HFF-Myc (cell line): ENCODE data around the gene SLC1A3.
"Not testable (repeated sequence)": the region's sequence is repeated elsewhere in the genome, so short reads cannot be mapped to it uniquely, and the experiment has no call there.

Experiments
- DNase-seq: peaks from one replicate; pipeline ENCODE4 v3.0.0-alpha.2; 2011; ENCODE audit warnings: low read depth; ENCODE audit errors: extremely low read depth
- H3K4me3 ChIP-seq: replicated peaks from 2 replicates; pipeline ENCODE4 v1.5.1; 2011; ENCODE audit warnings: low read depth, mild to moderate bottlenecking, control low read depth, low read length
- TF ChIP-seq, protein P1 (sequence below): IDR thresholded peaks from 2 replicates; pipeline ENCODE4 v1.5.1; 2012; ENCODE audit warnings: mild to moderate bottlenecking, low read depth, low read length, control low read depth; ENCODE audit errors: missing control alignments

The SLC1A3 gene

DNA sequence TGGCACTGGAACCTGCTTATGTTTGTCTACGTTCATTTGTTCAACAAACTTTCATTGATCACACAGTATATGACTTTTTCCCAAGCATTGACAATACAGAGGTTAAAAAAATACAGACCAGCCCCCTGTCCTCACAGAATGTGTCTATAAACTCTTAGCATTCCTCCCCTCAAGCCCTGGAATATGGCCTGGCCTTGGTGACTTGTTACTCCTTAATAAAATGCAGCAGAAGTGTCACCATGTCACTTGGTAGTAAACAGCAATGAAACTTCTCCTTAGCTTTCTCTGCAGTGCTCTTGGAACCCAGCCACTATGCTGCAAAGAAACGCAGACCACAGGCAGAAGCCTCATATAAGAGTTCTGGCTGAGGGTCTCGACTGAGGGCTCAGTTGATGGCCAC, 19.1 kb upstream of the SLC1A3 start:
- TF ChIP-seq, protein P1, sequence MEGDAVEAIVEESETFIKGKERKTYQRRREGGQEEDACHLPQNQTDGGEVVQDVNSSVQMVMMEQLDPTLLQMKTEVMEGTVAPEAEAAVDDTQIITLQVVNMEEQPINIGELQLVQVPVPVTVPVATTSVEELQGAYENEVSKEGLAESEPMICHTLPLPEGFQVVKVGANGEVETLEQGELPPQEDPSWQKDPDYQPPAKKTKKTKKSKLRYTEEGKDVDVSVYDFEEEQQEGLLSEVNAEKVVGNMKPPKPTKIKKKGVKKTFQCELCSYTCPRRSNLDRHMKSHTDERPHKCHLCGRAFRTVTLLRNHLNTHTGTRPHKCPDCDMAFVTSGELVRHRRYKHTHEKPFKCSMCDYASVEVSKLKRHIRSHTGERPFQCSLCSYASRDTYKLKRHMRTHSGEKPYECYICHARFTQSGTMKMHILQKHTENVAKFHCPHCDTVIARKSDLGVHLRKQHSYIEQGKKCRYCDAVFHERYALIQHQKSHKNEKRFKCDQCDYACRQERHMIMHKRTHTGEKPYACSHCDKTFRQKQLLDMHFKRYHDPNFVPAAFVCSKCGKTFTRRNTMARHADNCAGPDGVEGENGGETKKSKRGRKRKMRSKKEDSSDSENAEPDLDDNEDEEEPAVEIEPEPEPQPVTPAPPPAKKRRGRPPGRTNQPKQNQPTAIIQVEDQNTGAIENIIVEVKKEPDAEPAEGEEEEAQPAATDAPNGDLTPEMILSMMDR: no peak
- DNase-seq: no peak

DNA sequence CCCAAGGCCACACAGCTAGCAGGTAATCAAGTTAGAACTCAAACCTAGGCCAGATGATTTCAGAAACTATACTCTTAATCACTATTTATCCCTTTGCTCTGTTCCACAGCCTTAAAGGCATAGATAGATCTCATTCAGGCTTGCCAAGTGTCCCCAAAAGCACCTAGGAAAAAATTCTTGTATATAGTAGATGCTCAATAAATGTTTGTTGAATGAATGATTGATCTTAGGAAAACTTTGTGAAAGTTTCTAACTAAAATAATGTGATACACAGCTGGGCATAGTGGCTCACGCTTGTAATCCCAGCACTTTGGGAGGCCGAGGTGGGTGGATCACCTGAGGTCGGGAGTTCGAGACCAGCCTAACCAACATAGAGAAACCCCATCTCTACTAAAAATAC, 16.7 kb upstream of the SLC1A3 start:
- DNase-seq, H3K4me3 ChIP-seq: not testable (repeated sequence)

More for the DNA sequence above, 19.1 kb upstream of the SLC1A3 start:
- H3K4me3 ChIP-seq: no peak overlapping the region

GRCh38 chr5:36590513-36591286, 15.7 kb upstream of the SLC1A3 start:
- TF ChIP-seq, protein P1: no peak
- H3K4me3 ChIP-seq: no peak overlapping the region
- no peak for DNase-seq

DNA sequence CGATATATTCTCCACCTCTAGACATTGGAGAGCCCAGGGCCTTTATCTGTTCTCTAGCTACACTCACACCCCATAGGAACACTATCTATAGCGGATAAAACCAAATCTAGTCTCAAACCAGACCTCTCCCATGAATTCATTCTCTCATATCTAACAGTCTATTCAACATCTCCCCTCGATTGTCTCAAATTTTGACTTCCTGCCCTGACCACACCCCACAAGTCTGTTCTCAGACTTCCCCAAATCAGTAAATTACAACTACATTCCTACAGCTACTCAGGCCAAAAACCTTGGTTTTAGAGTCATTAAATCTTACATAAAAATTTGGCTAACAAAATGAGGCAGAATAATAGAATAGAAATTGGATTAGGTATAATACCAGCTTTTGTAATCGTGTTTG, 12.5 kb upstream of the SLC1A3 start:
- DNase-seq: no peak
- TF ChIP-seq, protein P1: no peak
- H3K4me3 ChIP-seq: no peak overlapping the region

DNA sequence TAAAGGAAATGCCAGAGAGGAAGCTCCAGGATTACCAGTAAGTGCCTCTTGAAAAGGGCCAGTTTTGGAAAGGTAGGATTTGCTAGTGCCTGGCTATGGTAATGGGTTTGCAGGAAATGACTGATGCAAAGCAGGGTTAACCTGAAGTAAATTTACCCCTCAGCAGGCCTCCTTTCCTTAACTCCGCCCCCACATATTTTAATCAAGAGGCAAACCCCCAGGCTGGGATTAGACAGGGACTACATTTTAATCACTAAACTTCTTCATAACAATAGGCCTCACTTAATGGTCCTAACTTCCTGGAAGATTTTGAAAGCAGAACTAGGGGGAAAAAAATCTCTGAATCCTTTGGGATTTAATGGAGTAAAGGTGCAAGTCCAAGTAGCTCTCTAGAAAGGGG, 10.2 kb upstream of the SLC1A3 start:
- no peak overlapping the region for H3K4me3 ChIP-seq
- DNase-seq: no peak
- TF ChIP-seq, protein P1: no peak

DNA sequence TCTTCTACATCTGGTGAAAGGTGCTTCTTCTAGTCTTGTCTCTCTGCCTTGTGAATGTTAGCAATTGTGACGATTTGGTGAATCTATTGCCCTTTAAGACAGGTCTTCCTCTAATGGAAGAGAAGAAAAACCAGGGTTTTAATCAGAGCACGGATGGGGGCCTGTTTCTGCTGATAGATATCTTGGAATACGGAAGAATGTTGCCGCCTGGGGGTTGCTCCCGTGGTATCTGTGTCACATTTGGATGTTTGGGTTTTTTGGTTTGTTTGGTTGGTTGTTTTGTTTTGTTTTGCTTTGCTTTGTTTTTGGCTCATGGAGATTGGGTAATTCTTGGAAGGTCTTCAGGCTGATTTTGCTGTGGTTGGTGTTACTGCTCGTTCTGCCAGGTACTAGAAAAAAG, 9.7 kb upstream of the SLC1A3 start:
- DNase-seq: no peak
- TF ChIP-seq, protein P1: no peak
- no peak overlapping the region for H3K4me3 ChIP-seq

GRCh38 chr5:36598045-36598444, 8.4 kb upstream of the SLC1A3 start:
- no peak for DNase-seq
- H3K4me3 ChIP-seq: no peak overlapping the region
- TF ChIP-seq, protein P1: no peak
